Measurements from ENCODE around the gene F12.

The F12 gene

GRCh38 chr5:177389241-177390169 lies 19.9 kb downstream of the F12 start:
- Histone ChIP-seq H3K9me3 (ENCODE audit: control insufficient read depth, insufficient read depth, low read depth, low read length) (no peaks in the 10 kb centered on the region), H3K4me1 (ENCODE audit: control insufficient read depth, insufficient read depth, low read length) (no peaks in the 10 kb centered on the region), H3K27ac (ENCODE audit: extremely low read depth, low read depth, low read length) (no peak overlapping the region), H3K36me3 (ENCODE audit: control insufficient read depth in 2 of 2, insufficient read depth in 1 of 2, low read length in 2 of 2) (no peaks in the 10 kb centered on the region), H3K4me3 (ENCODE audit: low read depth, low read length) (no peak overlapping the region)
- TF ChIP-seq ZNF112 (tag by site-specific recombination; IDR thresholded peaks at IDR 0.05): no peak
- no peak for TF ChIP-seq SCRT2 (tag by site-specific recombination; IDR thresholded peaks at IDR 0.05)
- peak; percentile 48; the same call in 1 of the 2 replicates for TF ChIP-seq PRDM1 (tag by site-specific recombination; IDR thresholded peaks at IDR 0.05)
- TF ChIP-seq ZSCAN18 (tag by site-specific recombination; IDR thresholded peaks at IDR 0.05): no peak
- CTCF ChIA-PET: interaction anchor here (0.6 to 6.8 kb wide), 22 partner anchors 11 to 276 kb away, joined by 3 to 97 read pairs (median 4); partner anchors contain the start of genes GRK6, LMAN2 and PFN3
- POLR2A ChIA-PET: interaction anchor here (0.6 to 4.4 kb wide), 4 partner anchors 10 to 66 kb away, joined by 3 to 20 read pairs (median 3); no protein-coding TSS in a partner anchor

DNA sequence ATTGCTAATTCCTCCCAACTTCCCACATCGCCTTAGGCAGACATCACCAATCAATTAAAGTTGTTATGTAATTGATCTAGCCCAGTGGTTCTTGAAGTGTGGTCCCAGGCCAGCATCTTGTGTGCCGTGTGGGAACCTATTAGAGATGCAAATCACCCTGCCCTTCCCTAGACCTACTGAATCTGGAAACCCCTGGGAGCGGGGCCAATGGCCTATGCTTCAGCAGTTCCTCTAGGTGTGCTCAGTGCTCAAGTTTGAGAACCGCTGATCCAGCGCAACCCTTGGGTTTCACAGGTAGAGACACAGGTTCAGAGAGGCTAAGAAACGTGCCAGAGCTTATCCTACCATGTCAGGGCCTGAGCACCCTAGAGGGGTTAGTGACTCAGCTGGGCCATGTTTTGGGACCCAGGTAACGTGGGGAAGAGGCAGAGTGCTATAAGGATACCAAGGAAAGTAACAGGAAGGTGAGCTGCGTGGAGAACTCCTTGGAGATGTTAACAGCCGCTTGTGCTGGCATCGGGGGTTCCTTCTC lies 20.8 kb downstream of the F12 start:
- no peaks in the 10 kb centered on the region for H3K9me3 ChIP-seq (ENCODE audit: control insufficient read depth, insufficient read depth, low read depth, low read length)
- POLR2A ChIA-PET: interaction anchor here (0.6 kb wide), 1 partner anchor 9 kb away, joined by 3 read pairs; no protein-coding TSS in a partner anchor
- no peaks in the 10 kb centered on the region for H3K36me3 ChIP-seq (ENCODE audit: control insufficient read depth in 2 of 2, insufficient read depth in 1 of 2, low read length in 2 of 2)
- no peaks in the 10 kb centered on the region for H3K4me1 ChIP-seq (ENCODE audit: control insufficient read depth, insufficient read depth, low read length)
- no peak overlapping the region for H3K27ac ChIP-seq (ENCODE audit: extremely low read depth, low read depth, low read length)
- CTCF ChIA-PET: interaction anchor here (0.6 to 6.8 kb wide), 12 partner anchors 10 to 275 kb away, joined by 3 to 97 read pairs (median 6); partner anchors contain the start of genes GRK6 and PFN3
- no peak overlapping the region for H3K4me3 ChIP-seq (ENCODE audit: low read depth, low read length)
- TF ChIP-seq ZBTB17 (tag by site-specific recombination; IDR thresholded peaks at IDR 0.05): peak; percentile 70
- TF ChIP-seq, protein P1, sequence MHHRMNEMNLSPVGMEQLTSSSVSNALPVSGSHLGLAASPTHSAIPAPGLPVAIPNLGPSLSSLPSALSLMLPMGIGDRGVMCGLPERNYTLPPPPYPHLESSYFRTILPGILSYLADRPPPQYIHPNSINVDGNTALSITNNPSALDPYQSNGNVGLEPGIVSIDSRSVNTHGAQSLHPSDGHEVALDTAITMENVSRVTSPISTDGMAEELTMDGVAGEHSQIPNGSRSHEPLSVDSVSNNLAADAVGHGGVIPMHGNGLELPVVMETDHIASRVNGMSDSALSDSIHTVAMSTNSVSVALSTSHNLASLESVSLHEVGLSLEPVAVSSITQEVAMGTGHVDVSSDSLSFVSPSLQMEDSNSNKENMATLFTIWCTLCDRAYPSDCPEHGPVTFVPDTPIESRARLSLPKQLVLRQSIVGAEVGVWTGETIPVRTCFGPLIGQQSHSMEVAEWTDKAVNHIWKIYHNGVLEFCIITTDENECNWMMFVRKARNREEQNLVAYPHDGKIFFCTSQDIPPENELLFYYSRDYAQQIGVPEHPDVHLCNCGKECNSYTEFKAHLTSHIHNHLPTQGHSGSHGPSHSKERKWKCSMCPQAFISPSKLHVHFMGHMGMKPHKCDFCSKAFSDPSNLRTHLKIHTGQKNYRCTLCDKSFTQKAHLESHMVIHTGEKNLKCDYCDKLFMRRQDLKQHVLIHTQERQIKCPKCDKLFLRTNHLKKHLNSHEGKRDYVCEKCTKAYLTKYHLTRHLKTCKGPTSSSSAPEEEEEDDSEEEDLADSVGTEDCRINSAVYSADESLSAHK (tag by site-specific recombination; IDR thresholded peaks at IDR 0.05): no peak

DNA sequence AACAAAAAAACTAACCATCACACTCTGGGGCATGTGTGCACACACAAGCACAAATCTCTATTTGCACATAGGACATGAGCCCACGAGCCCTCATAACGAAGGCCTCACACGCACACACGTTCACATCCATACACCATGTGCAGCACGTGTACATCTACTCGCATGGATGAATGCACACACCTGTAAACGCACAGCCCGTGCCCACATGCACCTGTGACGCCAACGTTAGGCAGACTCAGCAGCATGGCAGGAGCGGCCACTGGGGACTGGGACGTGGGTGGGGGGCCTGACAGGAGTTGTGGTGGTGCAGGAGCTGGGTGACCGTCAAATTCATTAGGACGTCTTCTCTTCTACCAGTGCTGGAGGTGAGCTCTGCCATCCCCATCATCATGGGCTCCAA lies 22.0 kb downstream of the F12 start:
- POLR2A ChIA-PET: no interaction called here
- H3K4me1 ChIP-seq (ENCODE audit: control insufficient read depth, insufficient read depth, low read length): no peaks in the 10 kb centered on the region
- H3K27ac ChIP-seq (ENCODE audit: extremely low read depth, low read depth, low read length): no peak overlapping the region
- CTCF ChIA-PET: interaction anchor here (0.8 to 6.8 kb wide), 5 partner anchors 8 to 66 kb away, joined by 7 to 97 read pairs (median 39); partner anchors contain the start of gene PFN3
- TF ChIP-seq ZNF391 (tag by site-specific recombination; IDR thresholded peaks at IDR 0.05; ENCODE audit: borderline replicate concordance, low read depth) (no peak), ZNF184 (tag by site-specific recombination; IDR thresholded peaks at IDR 0.05) (no peak), ZNF169 (tag by site-specific recombination; IDR thresholded peaks at IDR 0.05) (no peak), ZNF654 (tag by site-specific recombination; IDR thresholded peaks at IDR 0.05; ENCODE audit: low read depth) (no peak), ZNF48 (tag by site-specific recombination; IDR thresholded peaks at IDR 0.05) (no peak), ZNF624 (tag by site-specific recombination; IDR thresholded peaks at IDR 0.05) (no peak)
- H3K4me3 ChIP-seq (ENCODE audit: low read depth, low read length): no peak overlapping the region
- H3K9me3 ChIP-seq (ENCODE audit: control insufficient read depth, insufficient read depth, low read depth, low read length): no peaks in the 10 kb centered on the region
- no peaks in the 10 kb centered on the region for H3K36me3 ChIP-seq (ENCODE audit: control insufficient read depth in 2 of 2, insufficient read depth in 1 of 2, low read length in 2 of 2)

Measured in HEK293 (cell line).